Neuronal stem cell (in vitro differentiated cells): Measurements from ENCODE around the gene TEDDM1.
A peak's percentile ranks its signal among the peaks of the same experiment; 100 is the strongest.

Experiments
- DNase-seq: peaks from one replicate; pipeline ENCODE4 v3.0.0-alpha.2; 2013; ENCODE audit warnings: low spot score
- H2AFZ ChIP-seq: one replicate; pipeline ENCODE4 v1.6.1; 2013; ENCODE audit warnings: mild to moderate bottlenecking, low read length, inconsistent platforms
- H2AK5ac ChIP-seq: 2 replicates; pipeline ENCODE4 v1.6.1; 2013; ENCODE audit warnings: low read depth, mild to moderate bottlenecking, inconsistent platforms, low read length, moderate library complexity, mixed read lengths
- H2BK120ac ChIP-seq: 2 replicates; pipeline ENCODE4 v1.6.1; 2013; ENCODE audit warnings: low read depth, mild to moderate bottlenecking, inconsistent platforms, low read length, moderate library complexity, mixed read lengths
- H2BK12ac ChIP-seq: one replicate; pipeline ENCODE4 v1.6.1; 2013; ENCODE audit warnings: low read length, inconsistent platforms
- H2BK15ac ChIP-seq: 2 replicates; pipeline ENCODE4 v1.6.1; 2013; ENCODE audit warnings: mild to moderate bottlenecking, low read length, inconsistent platforms, mixed read lengths
- H2BK5ac ChIP-seq: one replicate; pipeline ENCODE4 v1.6.1; 2013; ENCODE audit warnings: inconsistent platforms, mild to moderate bottlenecking, low read length, moderate library complexity
- H3K14ac ChIP-seq: one replicate; pipeline ENCODE4 v1.6.1; 2013; ENCODE audit warnings: low read length, inconsistent platforms
- H3K18ac ChIP-seq: 2 replicates; pipeline ENCODE4 v1.6.1; 2013; ENCODE audit warnings: low read length, inconsistent platforms
- H3K23ac ChIP-seq: 2 replicates; pipeline ENCODE4 v1.6.1; 2013; ENCODE audit warnings: low read depth, mild to moderate bottlenecking, mixed read lengths, low read length, inconsistent platforms; ENCODE audit not compliant: poor library complexity
- H3K27ac ChIP-seq: replicated peaks from 3 replicates; pipeline ENCODE4 v1.5.1; 2013; ENCODE audit warnings: low read length, inconsistent platforms
- H3K27me3 ChIP-seq, 3 experiments: 2 replicates each; pipeline ENCODE4 v1.6.1; 2013; ENCODE audit warnings: low read length in 3 of 3, mild to moderate bottlenecking in 2 of 3, inconsistent platforms in 1 of 3, low read depth in 1 of 3, mixed read lengths in 1 of 3, moderate library complexity in 1 of 3; ENCODE audit not compliant: control insufficient read depth in 3 of 3, insufficient read depth in 3 of 3
- H3K36me3 ChIP-seq, 2 donors: replicated peaks in 1 of 2; 2 replicates each; pipeline ENCODE4 v1.6.1; 2013; ENCODE audit warnings: low read length in 2 of 2; ENCODE audit not compliant: control insufficient read depth in 2 of 2, insufficient read depth in 2 of 2
- H3K4ac ChIP-seq: 2 replicates; pipeline ENCODE4 v1.6.1; 2013; ENCODE audit warnings: inconsistent platforms, mild to moderate bottlenecking, low read length, moderate library complexity
- H3K4me1 ChIP-seq, 2 donors: 1 replicate in 1 of 2; 2 replicates in 1 of 2; pipeline ENCODE4 v1.6.1; 2013; ENCODE audit warnings: low read length in 2 of 2, low read depth in 1 of 2; ENCODE audit not compliant: control insufficient read depth in 2 of 2, insufficient read depth in 1 of 2
- H3K4me2 ChIP-seq: one replicate; pipeline ENCODE4 v1.6.1; 2013; ENCODE audit warnings: mild to moderate bottlenecking, low read length, inconsistent platforms; ENCODE audit not compliant: insufficient read depth, poor library complexity, severe bottlenecking
- H3K4me3 ChIP-seq, 2 donors: 2 replicates each; pipeline ENCODE4 v1.5.1; 2013; ENCODE audit warnings: low read length in 2 of 2, mild to moderate bottlenecking in 2 of 2, inconsistent platforms in 1 of 2, moderate library complexity in 1 of 2
- H3K79me1 ChIP-seq: one replicate; pipeline ENCODE4 v1.6.1; 2013; ENCODE audit warnings: low read depth, mild to moderate bottlenecking, inconsistent platforms, low read length, moderate library complexity
- H3K9ac ChIP-seq: one replicate; pipeline ENCODE4 v1.6.1; 2013; ENCODE audit warnings: mild to moderate bottlenecking, low read depth, low read length, inconsistent platforms; ENCODE audit not compliant: poor library complexity
- H3K9me3 ChIP-seq, 2 donors: replicated peaks in 1 of 2; 2 replicates each; pipeline versions ENCODE3 to v1.6.1; 2013; ENCODE audit warnings: low read length in 2 of 2, mild to moderate bottlenecking in 2 of 2, inconsistent platforms in 1 of 2, low read depth in 1 of 2, mixed read lengths in 1 of 2, moderate library complexity in 1 of 2; ENCODE audit not compliant: control insufficient read depth in 2 of 2, insufficient read depth in 1 of 2
- H4K8ac ChIP-seq: one replicate; pipeline ENCODE4 v1.6.1; 2013; ENCODE audit warnings: low read depth, mild to moderate bottlenecking, inconsistent platforms, low read length, moderate library complexity
- H4K91ac ChIP-seq: one replicate; pipeline ENCODE4 v1.6.1; 2013; ENCODE audit warnings: low read length, low read depth, mild to moderate bottlenecking, inconsistent platforms; ENCODE audit not compliant: poor library complexity
- WGBS, 2 donors: extraction: QIAGEN DNeasy Blood & Tissue Kit; methylation state at CpG; one replicate each; pipeline ENCODE4 v1.1.7; 2013; ENCODE audit warnings: missing lambda C conversion rate in 2 of 2, mixed read lengths in 1 of 2; ENCODE audit not compliant: insufficient read length in 2 of 2, insufficient replicate concordance in 1 of 2; ENCODE audit errors: extremely low coverage in 2 of 2; 5-methylcytosine and 5-hydroxymethylcytosine counted together

TEDDM1 gene

GRCh38 chr1:182385885-182386853, 14.3 kb downstream of the TEDDM1 start:
- no peak overlapping the region for H2BK120ac ChIP-seq
- no peak overlapping the region for H3K14ac ChIP-seq
- no peak overlapping the region for H3K4me2 ChIP-seq
- no peaks in the 10 kb centered on the region for H3K9me3 ChIP-seq
- H2AFZ ChIP-seq: no peak overlapping the region
- no peak overlapping the region for H2BK15ac ChIP-seq
- H4K91ac ChIP-seq: no peak overlapping the region
- H3K27ac ChIP-seq: no peak overlapping the region
- peak overlapping the region; percentile 29 for H3K23ac ChIP-seq
- H3K4ac ChIP-seq: no peak overlapping the region
- no peak overlapping the region for H3K4me3 ChIP-seq
- no peak overlapping the region for H2AK5ac ChIP-seq
- H3K36me3 ChIP-seq: peaks cover 55 to 95% of the 10 kb centered on the region in 2 donors
- no peak overlapping the region for H4K8ac ChIP-seq
- H3K27me3 ChIP-seq: no peaks in the 10 kb centered on the region
- H3K79me1 ChIP-seq: peaks cover 2% of the 10 kb centered on the region
- H3K18ac ChIP-seq: no peak overlapping the region
- no peak overlapping the region for H2BK12ac ChIP-seq
- WGBS, 2 donors: no CpG with 5 or more reads among the region's 8 CpGs
- no peak overlapping the region for H3K9ac ChIP-seq
- H2BK5ac ChIP-seq: no peak overlapping the region
- peaks cover 4 to 9% of the 10 kb centered on the region in 2 donors for H3K4me1 ChIP-seq
- no peak for DNase-seq

- Histone ChIP-seq H3K9ac (peak overlapping the region; percentile 9), H4K91ac (no peak overlapping the region), H2BK15ac (no peak overlapping the region), H3K23ac (no peak overlapping the region), H3K4ac (no peak overlapping the region), H4K8ac (no peak overlapping the region), H3K27me3 (no peaks in the 10 kb centered on the region), H3K9me3 (no peaks in the 10 kb centered on the region), H2BK12ac (no peak overlapping the region), H2AK5ac (no peak overlapping the region), H3K4me3 (no peak overlapping the region), H3K27ac (no peak overlapping the region), H3K79me1 (peaks cover 2% of the 10 kb centered on the region), H3K18ac (no peak overlapping the region), H2BK5ac (no peak overlapping the region), H2AFZ (no peak overlapping the region), H3K4me1 (peaks cover 4 to 9% of the 10 kb centered on the region in 2 donors), H3K4me2 (no peak overlapping the region), H3K36me3 (peaks cover 50 to 85% of the 10 kb centered on the region in 2 donors), H3K14ac (no peak overlapping the region), H2BK120ac (no peak overlapping the region)
- no CpG with 5 or more reads among the region's 19 CpGs for WGBS, 2 donors
- DNase-seq: no peak
These were observed 16.0 kb downstream of the TEDDM1 start for GRCh38 chr1:182384387-182384960.

DNA sequence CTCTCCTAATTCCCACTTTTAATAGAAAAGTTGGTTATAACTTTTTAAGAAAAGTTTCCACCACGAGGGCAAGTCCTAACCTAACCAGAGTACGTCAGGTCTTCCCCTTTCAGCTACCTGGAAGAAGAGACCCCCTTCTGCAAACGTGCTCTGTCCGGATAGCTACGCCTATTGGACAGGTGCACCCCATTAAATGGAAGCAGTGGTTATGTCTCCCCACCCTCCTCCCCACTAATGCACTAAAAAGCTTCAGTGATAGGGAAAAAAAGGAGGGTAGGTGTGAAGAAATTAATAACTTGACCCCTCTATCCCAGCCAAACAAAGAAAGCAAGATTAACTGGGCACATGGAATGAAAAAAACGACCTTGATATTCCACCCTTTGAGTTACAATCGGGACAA, 16.5 kb downstream of the TEDDM1 start:
- Histone ChIP-seq H3K36me3 (peaks cover 50 to 80% of the 10 kb centered on the region in 2 donors), H2BK12ac (no peak overlapping the region), H2BK15ac (no peak overlapping the region), H3K4me2 (no peak overlapping the region), H2BK5ac (no peak overlapping the region), H3K14ac (no peak overlapping the region), H4K8ac (no peak overlapping the region), H3K27ac (no peak overlapping the region), H3K27me3 (no peaks in the 10 kb centered on the region), H3K79me1 (peaks cover 2% of the 10 kb centered on the region), H2BK120ac (no peak overlapping the region), H3K4me3 (no peak overlapping the region), H3K9me3 (no peaks in the 10 kb centered on the region), H4K91ac (no peak overlapping the region), H3K23ac (no peak overlapping the region), H2AK5ac (no peak overlapping the region), H3K18ac (no peak overlapping the region), H2AFZ (no peak overlapping the region), H3K9ac (no peak overlapping the region), H3K4ac (no peak overlapping the region), H3K4me1 (peaks cover 4 to 9% of the 10 kb centered on the region in 2 donors)
- no peak for DNase-seq
- WGBS, 2 donors: no CpG with 5 or more reads among the region's 7 CpGs

GRCh38 chr1:182383037-182383661, 17.3 kb downstream of the TEDDM1 start:
- no CpG with 5 or more reads among the region's 4 CpGs for WGBS, 2 donors
- Histone ChIP-seq H3K36me3 (peaks cover 46 to 72% of the 10 kb centered on the region in 2 donors), H4K91ac (no peak overlapping the region), H2BK120ac (no peak overlapping the region), H2BK15ac (no peak overlapping the region), H2BK12ac (no peak overlapping the region), H3K4me1 (peaks cover 0 to 5% of the 10 kb centered on the region in 2 donors), H3K4me3 (no peak overlapping the region), H3K9ac (no peak overlapping the region), H2AFZ (no peak overlapping the region), H3K18ac (no peak overlapping the region), H3K27ac (no peak overlapping the region), H3K27me3 (no peaks in the 10 kb centered on the region), H3K23ac (no peak overlapping the region), H3K9me3 (no peaks in the 10 kb centered on the region), H3K79me1 (peaks cover 2% of the 10 kb centered on the region), H2BK5ac (no peak overlapping the region), H3K4ac (no peak overlapping the region), H2AK5ac (no peak overlapping the region), H3K4me2 (no peak overlapping the region), H3K14ac (no peak overlapping the region), H4K8ac (no peak overlapping the region)
- no peak for DNase-seq
